Measurements from ENCODE around the gene LRP10.
A peak's percentile ranks its signal among the peaks of the same experiment; 100 is the strongest.

LRP10 gene

DNA sequence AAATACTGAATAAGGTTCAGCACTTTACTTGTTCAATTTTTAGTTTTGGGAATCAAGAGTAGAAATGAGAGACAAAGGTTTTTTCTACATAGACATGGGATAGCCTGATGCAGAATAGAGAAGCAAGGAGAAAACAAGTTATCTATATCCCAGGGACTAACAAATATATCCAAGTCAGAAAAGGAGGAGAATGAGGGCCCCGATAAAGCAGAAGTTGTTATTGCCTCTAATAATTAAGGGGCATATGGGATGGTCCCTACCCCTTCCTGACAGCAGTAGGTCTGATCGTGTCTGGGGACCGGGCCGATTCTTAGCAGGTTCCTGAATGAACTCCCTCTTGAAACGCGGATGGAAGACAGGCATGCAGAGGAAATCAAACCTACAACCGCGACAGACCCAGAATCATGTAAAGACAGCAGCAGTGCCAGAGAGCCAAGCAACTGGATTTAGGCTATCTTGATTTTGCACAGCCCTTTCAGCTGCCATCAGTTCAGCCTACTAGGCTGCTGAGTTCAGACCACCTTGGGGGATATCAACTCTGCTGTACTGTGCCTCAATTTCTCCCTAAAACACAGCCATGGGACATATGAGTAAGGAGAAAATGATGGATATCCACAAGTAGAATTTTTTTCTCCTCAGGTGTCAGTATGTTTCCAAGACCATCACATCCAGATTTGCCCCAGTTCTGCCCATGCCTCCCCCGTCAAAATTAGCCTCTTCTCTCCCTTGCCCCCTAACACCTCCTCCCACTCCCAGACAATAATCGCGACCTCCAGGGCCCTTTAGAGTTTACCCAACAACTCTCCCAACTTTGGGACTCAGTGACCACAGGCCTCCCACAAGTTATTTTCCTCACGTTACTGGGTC lies 56.9 kb downstream of the LRP10 start:
- DNase-seq: no peak

DNA sequence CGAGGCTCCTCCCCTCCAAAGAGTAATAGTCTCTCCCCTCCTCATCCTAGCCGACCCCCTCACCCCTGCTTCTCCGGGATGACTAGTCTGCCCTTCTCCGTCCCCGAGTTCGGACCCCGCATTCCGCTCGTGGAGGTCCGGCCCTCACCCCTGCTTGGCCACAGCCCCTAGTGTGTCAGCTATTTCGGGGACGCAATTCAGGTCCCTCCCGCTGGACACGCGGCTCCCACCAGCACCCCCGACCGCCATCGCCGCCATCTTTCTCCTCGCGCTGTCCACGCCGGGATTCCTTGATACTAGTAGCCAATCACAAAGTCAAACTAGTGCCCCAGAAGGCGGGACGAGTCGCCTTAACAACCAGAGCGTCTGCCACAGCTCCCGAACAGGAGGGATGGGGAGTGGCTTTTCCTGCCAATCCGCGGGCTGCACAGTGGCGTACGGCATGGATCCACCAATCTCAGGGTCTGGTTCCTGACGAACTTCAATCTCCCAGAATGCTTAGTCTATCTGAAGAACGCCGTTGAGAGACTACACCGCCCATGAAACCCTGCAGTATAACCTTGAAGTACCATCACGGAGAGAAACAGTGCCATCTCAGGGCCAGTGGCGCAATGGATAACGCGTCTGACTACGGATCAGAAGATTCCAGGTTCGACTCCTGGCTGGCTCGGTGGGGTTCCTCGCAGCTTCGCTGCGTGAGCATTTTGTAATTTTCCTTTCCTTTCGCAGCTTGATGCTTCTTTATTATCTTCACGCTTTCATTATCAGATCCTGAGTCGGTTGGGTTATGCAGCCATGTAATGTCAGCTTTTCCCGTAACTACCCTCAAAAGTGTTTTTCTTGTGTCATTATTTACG lies 57.8 kb downstream of the LRP10 start, which contains the start of gene PRMT5:
Gene PRMT5, minus strand, starts transcription at position 273 of the 857 bp plus-strand sequence. Its CDS starts 15 bp downstream, at position 258.
- peak; percentile 100 for DNase-seq

DNA sequence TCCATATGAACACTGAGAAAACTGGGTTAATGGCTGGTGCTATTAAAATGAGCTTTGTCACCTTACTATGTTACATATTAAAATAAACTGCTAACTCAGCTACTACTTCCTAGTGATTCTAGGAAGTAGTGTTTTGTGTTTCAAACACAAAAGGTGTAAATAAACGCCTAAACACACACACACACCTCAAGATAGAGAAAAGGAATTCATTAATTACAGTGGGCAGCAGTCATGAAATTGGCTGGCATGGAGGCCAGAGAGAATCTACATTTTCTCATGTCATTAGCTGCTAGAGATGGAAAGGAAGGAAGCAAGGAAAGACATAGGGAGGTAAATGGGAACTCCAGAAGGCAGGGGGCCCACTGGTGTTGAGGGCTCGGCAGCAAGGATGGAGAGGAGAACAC lies 58.4 kb downstream of the LRP10 start:
- DNase-seq: no peak

Measured in CD4-positive, alpha-beta T cell treated with Interleukin-4 for 4 hours (primary cell).